EL (cell line): Measurements from ENCODE around the gene MEG3.
"Not testable (repeated sequence)": the region's sequence is repeated elsewhere in the genome, so short reads cannot be mapped to it uniquely, and the experiment has no call there.

Source experiments
- DNase-seq: peaks from one replicate; pipeline ENCODE4 v3.0.0-alpha.2; 2016

The MEG3 gene

DNA sequence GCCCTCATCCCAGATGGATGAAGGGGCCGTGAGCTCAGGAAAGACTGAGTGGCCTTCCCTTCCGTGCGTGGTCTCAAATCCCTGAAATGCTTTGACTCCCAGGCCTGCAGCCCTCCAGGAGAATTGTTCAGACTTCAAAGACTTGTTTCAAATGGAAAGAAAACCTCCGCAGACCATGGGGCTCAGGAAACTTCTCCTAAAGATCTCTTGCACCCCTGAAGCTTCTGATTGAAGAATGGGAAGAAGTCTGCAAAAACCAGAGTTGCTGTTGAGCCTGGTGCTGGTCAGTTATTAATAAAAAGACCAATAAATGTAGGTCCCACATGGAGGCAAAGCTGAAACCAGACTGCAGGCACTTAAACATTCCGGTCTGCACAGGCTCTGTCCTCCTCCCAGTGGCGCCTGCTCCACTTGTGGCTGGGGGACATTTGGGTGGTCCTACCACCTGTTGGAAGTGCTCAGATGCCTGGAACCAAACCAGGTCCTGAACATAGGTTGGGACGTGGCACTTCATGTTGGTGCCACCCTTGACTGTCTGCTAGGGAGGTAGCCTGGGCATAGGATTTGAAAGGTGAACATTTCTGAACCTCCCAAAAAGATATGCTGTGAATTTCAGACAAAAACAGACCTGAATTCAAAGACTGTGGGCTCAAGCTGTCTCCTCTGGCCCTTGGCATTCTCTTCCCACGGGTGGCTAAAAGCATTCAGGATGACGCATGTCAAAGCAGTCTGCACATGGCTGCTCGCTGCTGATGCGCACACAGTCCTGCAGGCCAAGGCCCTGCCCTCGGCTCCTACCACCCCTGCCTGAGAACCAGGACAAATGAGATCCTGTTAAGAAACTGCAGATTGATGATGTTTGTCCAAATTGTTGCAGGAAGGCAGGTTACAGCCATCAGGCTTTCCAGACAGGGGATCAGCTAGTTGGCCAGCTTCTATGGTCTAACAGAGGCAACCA lies 36.2 kb upstream of the MEG3 start:
- DNase-seq, result no peak

DNA sequence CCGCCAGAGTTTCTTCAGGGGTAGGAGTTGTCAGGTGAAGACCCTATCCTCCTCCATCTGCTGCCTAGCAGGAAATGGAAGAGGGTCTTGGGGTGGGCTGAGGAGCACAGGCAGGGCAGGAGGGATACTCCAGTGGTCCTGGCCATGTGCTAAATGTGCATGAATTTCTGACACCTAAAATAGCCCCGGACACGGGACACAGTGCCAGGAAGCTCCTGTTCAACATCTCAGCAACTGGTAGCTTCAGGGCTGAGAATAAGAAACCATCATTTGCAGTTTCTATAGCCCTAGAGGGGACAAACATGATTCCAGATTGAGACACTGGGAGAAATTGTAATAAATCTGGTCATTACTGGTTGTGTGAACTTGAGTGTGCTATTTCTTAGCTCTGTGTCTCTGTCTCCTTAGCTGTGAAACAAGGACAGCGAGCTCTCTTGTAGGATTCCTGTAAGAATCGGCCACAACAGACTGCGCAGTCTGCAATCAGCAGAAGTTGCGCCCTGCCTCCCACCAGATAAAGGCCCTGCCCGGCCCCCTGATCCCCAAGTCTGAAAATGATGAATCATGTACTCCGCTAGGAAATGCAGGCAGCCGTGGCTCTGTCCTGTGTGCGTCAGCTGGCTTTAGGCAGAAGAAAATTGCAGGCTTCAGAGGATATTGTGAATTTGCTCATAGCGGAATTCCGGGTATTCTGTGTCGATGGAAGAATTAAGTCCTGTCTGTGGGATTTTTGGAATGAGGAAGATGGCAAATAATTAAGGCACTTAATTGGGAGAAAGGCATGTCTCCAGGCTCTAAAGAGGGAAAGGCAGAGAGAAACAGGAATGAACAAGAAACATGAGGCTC lies 35.2 kb upstream of the MEG3 start:
- DNase-seq, result no peak

DNA sequence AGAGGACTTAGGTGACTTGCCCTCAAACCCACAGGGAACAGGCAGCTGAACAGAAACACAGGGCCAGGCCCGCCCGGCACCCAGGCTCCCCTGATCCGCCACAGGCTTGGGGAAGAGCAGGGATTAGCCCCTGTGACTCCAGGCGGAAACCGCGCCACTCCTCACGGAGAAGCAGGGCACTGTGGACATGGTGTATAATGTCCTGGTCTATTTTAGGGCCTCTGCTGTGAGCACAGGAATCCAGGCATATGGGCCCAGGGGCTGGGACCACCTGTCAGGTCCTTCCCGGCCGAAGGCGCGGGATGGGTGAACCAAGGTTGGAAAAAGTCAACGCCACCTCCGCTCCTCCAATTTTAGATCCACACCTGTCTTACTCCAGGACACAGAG lies 34.6 kb upstream of the MEG3 start:
- DNase-seq, result no peak

DNA sequence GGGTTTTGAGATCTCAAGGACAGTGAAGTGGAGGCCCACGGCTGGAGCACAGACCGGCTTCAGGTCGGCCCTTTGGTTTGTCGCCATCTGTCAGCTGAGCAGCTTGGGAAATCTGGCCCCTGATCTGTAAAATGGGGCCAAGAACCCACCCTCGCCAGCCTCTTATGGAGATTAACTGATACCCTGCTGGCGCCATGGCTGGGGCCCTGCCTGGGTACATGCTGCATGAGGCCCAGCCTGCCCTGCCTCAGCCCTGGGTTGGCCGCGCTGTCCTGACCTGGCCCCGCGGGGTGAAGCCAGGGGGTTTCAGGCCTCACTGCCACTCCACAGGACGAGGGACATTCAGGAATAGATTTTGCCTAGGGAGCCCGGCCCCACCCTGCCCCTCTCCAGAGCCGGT lies 33.9 kb upstream of the MEG3 start:
- DNase-seq, result no peak

DNA sequence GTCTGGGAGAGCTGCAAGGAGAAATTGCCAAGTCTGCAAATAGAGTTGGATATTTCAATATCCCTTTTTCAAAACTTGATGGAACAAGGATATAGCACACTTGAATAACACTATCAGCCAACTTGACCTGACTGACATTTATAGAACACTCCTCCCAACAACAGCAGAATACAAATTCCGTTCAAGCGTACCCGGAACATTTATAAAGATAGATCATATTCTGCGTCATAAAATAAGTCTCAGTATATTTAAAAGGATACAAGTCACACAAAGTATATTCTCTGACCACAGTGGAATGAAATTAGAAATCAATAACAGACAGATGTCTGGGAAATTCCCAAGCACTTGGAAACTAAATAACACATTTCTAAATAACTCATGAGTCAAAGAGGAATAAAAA lies 29.0 kb upstream of the MEG3 start:
- no peak for DNase-seq

DNA sequence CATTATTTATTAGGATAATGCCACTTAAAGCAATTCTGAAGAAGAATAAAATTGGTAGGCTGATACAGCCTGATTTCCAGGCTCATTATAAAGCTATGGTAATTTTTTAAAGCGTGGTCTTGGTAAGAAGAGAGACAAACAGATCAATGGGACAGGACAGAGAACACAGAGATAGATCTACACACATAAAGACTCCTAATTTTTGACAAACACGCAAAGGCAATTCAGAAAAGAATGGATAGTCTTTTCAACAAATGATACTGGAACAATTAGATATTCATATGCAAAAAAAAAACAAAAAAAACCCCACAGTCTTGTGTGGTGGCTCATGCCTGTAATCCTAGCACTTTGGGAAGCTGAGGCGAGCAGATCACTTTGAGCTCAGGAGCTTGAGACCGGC lies 25.9 kb upstream of the MEG3 start:
- DNase-seq, result no peak

DNA sequence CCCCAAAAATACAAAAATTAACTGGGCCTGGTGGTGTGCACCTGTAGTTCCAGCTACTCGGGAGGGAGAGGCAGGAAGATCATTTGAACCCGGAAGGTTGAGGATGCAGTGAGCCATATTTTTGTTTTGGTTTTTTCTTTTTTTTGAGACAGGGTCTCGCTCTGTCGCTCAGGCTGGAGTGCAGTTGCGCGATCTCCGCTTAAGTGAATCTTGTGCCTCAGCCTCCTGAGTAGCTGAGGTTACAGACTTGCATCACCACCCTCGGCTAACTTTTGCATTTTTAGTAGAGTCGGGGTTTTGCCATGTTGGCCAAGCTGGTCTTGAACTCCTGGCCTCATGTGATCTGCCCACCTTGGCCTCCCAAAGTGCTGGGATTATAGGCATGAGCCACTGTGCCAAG lies 24.5 kb upstream of the MEG3 start:
- not testable (repeated sequence) for DNase-seq

DNA sequence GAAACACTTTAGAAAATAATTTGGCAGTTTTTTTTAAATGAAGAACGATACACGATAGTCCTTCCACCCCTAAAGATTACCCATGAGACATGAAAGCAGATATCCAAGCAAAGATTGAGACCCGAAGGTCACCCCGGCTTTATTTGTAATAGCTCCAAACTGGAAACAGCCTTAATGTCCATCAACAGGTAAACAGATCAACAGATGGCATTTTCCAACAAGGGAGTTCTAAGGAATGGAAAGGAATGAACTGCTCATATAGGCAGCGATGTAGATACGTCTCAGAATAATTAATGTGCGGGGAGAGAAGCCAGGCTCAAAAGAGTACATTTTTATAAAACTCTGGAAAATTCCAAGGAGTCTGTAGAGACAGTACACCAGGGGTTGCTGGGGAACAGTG lies 23.7 kb upstream of the MEG3 start:
- no peak for DNase-seq

DNA sequence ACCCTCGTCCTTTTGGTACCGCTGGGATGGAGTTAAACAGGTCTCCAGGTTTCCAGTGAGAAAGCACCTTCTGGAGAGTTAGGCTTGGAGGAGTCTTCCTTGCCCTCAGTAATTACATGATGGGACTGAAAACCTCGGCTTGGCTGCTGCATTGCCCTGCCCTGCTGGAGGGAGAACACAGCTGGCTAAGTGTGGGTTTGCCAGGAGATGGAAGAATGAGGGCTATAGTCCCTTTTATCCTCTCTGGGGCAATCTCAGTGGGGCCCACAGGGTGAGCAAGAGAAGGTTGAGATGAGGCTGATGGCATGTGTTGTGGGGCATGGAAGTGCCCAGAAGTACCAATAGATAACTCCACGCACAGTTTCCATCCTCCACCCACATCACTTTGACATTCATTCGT lies 23.2 kb upstream of the MEG3 start:
- DNase-seq, result no peak

DNA sequence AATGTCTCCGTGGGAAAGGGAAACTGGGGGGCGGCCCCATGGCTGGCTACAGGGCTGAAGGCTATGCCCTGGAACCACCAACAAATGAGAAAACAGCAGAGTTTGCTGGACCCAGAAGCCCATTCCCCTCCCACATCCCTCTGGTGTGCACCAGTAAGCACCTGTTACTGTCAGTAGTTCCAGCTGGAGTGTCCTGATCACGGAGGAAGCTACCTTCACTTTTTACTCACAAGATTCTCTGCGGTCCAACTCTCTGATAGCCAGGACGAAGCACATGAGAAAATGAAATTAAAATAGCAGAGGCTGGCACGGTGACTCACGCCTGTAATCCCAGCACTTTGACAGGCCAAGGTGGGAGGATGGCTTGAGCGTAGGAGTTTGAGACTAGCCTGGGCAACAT lies 22.7 kb upstream of the MEG3 start:
- DNase-seq, result no peak

DNA sequence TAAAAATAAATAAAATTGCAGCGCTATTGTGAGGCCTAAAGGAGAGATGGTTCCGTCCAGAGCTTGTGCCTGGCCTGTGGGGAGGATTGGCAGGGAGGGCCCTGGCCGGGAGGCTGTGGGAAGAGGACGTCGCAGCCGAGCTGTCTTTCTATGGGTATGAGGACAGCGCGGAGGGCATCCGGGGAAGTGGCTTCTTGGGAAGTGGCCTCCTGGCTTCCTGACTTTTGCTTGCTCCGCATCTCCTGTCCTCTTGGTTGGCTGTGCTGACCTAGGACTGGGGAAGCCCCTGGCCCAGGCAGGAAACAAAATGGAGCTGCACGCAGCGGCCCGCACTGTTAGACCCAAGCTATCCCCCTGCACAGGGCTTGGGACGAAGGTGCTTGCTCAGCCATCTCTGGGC lies 22.2 kb upstream of the MEG3 start:
- DNase-seq, result no peak

DNA sequence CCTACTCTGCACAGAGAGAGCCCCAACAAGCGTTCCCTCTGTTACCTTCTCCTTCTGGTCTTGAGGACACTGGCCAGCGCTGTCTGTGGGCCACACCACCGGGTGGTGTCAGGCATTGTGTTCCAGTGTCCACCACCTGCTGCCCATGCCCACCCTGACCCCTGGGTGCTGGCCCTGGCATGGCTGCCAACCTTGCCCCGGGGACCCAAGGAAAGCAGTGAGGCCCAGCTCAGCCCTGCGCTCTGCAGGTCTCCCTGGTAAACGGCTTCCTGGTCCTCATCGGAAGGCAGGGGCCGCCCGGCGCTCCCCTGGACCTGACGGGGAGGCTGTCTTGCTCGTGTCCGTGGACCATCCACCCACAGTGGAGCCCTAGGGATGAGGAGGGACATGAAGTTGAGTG lies 21.8 kb upstream of the MEG3 start:
- DNase-seq, result no peak

DNA sequence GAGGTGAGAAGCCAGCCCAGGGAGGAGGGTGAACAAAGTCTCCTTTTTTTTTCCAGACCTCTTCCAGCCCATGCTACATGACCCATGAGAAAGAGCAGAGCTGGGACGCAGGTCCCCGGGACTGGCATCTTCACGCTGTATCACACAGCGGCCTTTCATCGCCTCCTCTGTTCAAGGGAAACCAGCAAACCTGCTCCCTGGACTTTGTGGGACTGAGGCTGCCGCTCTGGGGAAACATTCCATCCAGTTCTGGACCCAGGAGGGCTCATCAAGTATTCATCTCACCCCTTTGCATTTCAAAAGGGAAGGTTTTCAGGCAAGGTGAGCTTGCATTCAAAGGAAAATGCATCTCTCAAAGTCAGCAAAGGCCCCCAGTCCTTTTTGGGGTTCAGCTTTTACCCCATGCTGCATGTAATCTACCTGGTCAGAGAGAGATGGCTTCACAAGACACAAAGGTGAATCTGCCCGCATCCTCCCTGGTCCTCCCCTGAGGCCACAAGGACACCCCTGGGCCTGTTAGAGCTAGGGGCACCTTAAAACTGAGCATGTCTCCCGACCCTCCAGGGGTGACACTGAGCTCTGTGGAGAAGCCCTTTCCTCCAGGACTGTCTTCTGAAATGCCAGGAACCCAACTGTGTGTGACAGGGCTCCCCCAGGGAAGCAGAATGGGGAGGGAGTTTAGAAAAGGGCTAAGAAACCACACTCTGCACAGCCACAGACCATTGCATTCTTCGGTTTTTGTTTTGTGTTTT lies 21.2 kb upstream of the MEG3 start:
- no peak for DNase-seq

DNA sequence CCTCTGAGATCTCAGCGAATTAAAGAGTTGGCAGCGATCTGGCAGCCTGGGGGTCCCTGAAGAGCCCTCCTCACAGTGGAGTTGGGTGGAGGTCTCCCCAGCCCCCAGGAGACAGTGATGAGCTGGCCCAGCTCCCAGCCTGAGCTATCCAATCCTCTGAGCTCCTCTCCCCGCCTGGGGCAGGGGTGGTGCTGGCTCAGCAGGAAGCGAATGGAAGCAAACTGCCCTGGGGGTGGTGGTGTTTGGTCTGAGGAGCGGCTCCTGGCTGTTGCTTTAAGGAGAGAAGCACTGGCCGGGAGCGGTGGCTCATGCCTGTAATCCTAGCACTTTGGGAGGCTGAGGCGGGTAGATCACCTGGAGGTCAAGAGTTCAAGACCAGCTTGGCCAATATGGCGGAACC lies 19.5 kb upstream of the MEG3 start:
- no peak for DNase-seq

DNA sequence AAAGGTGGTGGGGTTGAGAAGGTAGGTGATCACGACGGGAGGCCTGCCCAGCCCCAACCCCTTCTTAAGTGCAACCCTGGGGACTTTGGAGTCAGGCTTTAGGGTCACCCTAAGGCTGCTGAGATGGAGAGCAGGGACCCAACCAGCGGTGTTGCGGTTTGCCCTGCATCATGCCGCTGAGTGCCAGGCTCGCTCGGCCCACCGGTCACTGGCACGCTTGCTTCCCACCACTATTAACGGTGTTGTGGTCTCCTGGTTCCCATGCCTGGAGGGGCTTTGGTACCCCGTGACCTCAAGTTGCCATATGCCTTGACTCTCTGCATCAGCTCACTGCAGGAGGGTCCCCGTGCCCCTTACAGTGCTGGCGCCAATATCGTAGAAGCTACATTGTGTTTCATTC lies 18.4 kb upstream of the MEG3 start:
- DNase-seq, result no peak

DNA sequence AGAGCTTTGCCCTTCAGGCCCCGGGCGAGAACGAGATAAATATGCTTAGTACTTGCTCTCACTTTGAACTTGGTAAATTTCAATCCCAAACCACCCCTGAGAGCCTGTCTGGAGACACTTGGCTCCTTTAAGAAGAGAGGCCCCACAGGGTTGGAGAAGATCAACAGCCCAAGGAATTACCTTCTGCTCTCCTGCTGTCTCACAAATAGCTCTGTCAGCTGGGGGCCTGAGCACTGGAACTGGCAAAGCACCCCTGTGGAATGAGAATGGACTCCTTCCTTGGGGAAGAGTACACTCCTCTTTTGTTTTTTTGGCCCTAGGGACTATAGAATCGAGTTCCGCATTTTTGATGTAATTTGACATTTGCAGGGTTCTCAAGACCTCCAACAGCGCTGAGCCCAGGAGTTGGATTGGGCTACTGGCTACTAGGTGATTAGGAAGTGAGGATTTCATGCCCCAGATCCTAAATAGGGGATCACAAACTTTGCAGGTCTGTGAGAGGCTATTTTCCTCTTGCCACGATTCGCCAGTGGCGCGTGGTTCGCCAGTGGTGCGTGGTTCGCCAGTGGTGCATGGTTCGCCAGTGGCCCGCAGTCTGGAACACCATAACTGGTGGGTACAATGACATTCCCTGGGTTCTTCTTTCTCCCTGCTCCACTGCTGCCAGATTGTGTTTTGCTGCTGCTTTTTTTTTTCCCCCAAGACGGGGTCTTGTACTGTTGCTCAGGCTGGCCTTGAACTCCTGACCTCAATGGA lies 17.8 kb upstream of the MEG3 start:
- DNase-seq, result no peak

DNA sequence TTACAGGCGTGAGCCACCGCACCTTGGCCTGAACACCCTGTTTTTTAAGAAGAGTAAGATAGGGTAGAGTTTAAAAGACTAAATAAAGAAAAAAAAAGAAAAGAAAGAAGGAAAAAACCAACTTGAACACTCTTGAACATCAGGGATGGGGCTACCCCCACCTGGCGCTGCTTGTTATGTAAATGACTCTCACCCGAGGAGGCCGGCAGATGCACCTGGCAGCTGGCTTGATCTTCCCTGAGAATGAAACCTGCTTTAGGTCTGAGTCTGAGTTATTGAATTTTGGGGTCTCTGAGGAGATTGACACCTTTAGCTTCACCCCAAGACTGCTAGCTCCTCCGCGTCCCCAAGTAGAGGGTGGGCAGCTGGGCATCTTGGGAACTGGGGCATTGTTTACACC lies 15.5 kb upstream of the MEG3 start:
- DNase-seq, result no peak

DNA sequence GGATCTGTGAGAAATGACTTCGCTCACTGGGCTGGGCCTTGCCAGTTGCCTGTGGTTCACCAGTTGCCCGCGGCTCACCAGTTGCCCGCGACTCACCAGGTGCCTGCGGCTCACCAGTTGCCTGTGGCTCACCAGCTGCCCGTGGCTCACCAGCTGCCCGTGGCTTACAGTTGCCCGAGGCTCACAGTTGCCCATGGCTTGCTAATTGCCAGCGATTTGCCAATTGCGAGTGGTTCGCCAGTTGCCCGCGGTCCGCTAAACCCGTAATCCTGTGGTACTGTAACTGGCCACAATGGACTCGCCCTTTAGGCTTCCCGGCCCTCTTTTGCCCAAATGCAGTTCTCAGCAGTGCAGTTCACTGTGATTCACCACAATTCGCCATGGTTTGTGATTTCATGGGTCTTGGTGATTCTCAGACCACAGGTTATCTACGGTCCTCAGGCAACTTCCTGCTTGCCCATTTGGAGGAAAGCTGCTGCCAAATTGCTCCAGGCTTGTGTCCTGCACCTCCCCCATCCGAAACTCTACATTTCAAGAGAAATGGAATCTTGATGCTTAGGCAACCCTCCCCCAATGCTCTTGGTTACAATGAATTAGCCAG lies 15.0 kb upstream of the MEG3 start:
- DNase-seq, result peak; percentile 70

DNA sequence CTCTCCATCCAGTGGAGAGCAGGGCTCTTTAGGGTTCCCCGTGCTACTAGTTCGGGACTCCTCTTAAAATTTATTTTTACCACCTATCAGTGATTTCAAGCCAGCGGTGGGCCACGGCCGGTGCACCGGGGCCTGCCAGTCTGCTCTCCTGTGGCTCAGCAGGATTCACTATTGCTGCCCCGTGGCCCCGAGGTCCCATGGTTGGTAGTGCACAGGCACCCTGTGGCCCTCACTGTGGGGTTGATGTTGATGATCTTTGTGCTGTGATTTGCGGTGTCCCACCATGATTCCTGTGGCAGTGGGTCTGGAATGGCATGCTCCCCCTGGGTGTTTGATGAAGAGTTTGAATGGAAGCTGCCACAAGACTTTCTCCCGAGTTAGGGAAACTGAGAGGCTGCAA lies 12.6 kb upstream of the MEG3 start:
- DNase-seq, result no peak

DNA sequence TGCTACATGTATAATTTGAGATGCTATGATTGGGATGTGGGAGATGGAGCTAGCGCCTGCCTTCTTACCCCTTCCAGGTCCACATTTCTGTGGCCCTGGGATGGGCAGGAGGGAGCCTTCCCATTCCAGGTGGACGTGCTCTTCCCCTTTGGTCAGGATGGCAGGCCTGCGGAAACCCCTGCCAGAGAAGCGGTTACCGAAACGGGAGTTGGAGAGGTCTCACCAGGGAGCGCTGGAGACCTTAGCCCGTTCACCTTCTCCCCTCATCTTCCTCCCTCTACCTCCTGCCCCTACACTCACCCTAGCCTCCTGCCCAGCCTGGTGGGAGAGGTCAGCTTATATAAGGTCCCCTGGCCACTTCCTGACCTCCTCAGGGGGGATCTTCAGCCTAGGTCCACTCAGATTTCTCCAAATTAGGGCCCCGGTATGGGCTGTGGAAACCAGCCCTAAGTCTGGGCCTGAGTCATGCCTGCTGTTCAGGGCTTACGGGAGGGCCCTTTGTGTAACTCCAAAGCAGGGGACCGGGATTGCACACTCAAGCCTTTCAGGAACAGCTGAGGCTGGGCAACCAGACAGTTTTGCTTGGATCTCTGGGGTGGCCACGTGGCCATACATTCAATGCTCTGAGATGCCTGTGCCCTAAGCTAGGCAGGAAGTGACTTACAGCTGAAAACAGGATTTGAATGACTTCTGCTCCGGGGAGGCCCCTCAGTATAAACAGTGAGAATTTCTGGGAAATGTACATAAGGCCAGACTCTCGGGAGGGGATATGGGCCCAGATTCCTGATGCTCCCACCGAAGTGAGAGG lies 10.2 kb upstream of the MEG3 start:
- DNase-seq, result peak; percentile 38

DNA sequence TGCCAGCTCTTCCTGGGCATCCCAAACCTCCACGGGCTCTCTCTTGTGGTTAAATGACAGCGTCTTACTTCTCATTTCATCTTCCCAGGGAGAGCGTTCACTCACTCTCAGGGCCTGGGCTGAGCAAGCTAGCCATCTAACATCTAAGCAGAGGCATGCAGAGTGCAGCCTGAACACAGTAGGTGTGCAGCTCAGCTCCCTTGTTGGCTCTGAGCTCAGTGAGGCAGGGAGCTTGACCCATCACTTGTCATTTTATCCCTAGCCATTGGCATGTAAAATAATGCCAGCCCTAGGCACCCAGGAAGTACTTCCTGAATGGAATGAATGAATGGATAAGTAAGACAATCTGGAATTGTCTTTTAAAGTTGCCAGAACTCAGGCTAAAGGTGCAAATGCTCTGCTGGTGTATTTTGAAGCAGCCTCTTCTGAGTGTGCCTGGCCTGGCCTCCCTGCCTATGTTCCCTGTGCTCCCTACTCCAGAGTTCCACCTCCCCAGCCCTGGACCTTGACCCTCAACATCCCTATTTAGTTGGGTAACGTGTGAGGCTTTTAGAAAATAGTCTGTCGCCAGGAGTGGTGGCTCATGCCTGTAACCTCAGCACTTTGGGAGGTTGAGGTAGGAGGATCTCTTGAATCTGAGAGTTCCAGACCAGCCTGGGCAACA lies 9.5 kb upstream of the MEG3 start:
- DNase-seq, result no peak
